Adrenal gland (tissue), 5 donors: Measurements from ENCODE around the gene ASIC3.

Experiments
- CTCF ChIP-seq, 6 experiments: fragments of 450-650 bp in 4 of 6; fragments of 200-600 bp in 2 of 6; sonication (generic) in 1 of 6; IDR thresholded peaks; 1 replicate in 5 of 6; 2 replicates in 1 of 6; pipeline versions ENCODE4 v1.5.1 to v1.8.0; 2016 to 2021; ENCODE audit warnings: antibody characterized with exemption in 6 of 6, mild to moderate bottlenecking in 2 of 6, moderate library complexity in 1 of 6
- POLR2A ChIP-seq, 2 donors: fragments of 450-650 bp; IDR thresholded peaks; one replicate each; pipeline ENCODE4 v1.6.1; 2017; ENCODE audit warnings: antibody characterized with exemption in 2 of 2, mild to moderate bottlenecking in 2 of 2, moderate library complexity in 1 of 2
- donor health status: DM: no; HTN: no; CAD: no.

GRCh38 chr7:151006590-151007300 lies 41.6 kb upstream of the ASIC3 start:
- TF ChIP-seq CTCF (IDR thresholded peaks at IDR 0.05) (no peak), POLR2A (IDR thresholded peaks at IDR 0.05) (no peak)
